Measurements from ENCODE around the gene TMEM266.
"Not testable (repeated sequence)": the region's sequence is repeated elsewhere in the genome, so short reads cannot be mapped to it uniquely, and the experiment has no call there.

Gene TMEM266

GRCh38 chr15:76059320-76060117, at the start of gene TMEM266:
Gene TMEM266 (plus strand): TSS chr15:76059985. CDS start chr15:76134264, 74,279 bp downstream.
- no peak for DNase-seq

- no peak for DNase-seq
These were observed 49.2 kb upstream of the TMEM266 start for GRCh38 chr15:76010613-76011012.

- DNase-seq, result no peak
These were observed 47.9 kb upstream of the TMEM266 start, which contains the start of gene NRG4 for GRCh38 chr15:76011627-76012551. Gene NRG4 (minus strand): TSS chr15:76012424. CDS start chr15:76011230, 1,194 bp downstream.

- not testable (repeated sequence) for DNase-seq
These were observed 46.3 kb upstream of the TMEM266 start for GRCh38 chr15:76013470-76013869.

GRCh38 chr15:76024021-76024768, 35.6 kb upstream of the TMEM266 start:
- DNase-seq, result no peak

- no peak for DNase-seq
These were observed 27.7 kb upstream of the TMEM266 start for GRCh38 chr15:76032046-76032445.

- no peak for DNase-seq
These were observed 26.3 kb upstream of the TMEM266 start for GRCh38 chr15:76033438-76033837.

GRCh38 chr15:76034111-76034510, 25.7 kb upstream of the TMEM266 start:
- DNase-seq, result no peak

GRCh38 chr15:76035593-76035992, 24.2 kb upstream of the TMEM266 start:
- DNase-seq, result no peak

GRCh38 chr15:76038512-76038911, 21.3 kb upstream of the TMEM266 start:
- DNase-seq, result no peak

- DNase-seq, result not testable (repeated sequence)
These were observed 5.6 kb upstream of the TMEM266 start for GRCh38 chr15:76054201-76054600.

- no peak for DNase-seq
These were observed 2.9 kb upstream of the TMEM266 start for GRCh38 chr15:76056931-76057330.

- DNase-seq, result no peak
These were observed 2.3 kb upstream of the TMEM266 start for GRCh38 chr15:76057332-76058000.

- DNase-seq, result no peak
These were observed 968 bp upstream of the TMEM266 start for GRCh38 chr15:76058714-76059319.

- no peak for DNase-seq
These were observed 569 bp downstream of the TMEM266 start for GRCh38 chr15:76060118-76060989.

- DNase-seq, result no peak
These were observed 1.9 kb downstream of the TMEM266 start for GRCh38 chr15:76061700-76062099.

- no peak for DNase-seq
These were observed 2.5 kb downstream of the TMEM266 start for GRCh38 chr15:76062286-76062685.

GRCh38 chr15:76064375-76064774, 4.6 kb downstream of the TMEM266 start:
- DNase-seq, result no peak

- DNase-seq, result no peak
These were observed 5.5 kb downstream of the TMEM266 start for GRCh38 chr15:76065245-76065644.

GRCh38 chr15:76065793-76066192, 6.0 kb downstream of the TMEM266 start:
- DNase-seq, result no peak

- DNase-seq, result no peak
These were observed 10.4 kb downstream of the TMEM266 start for GRCh38 chr15:76070192-76070591.

All from NCI-H510A (cell line).